Stimulated activated CD8-positive, alpha-beta memory T cell treated with anti-CD3 and anti-CD28 coated beads, Interleukin-4, amount 100 ng/mL, for 4 hours (primary cell): ENCODE data around the gene L1CAM.
A peak's percentile ranks its signal among the peaks of the same experiment; 100 is the strongest.

Experiments used
- DNase-seq, 2 donors: peaks; one replicate each; pipeline ENCODE4 v3.0.0-alpha.2; 2020; ENCODE audit warnings: low read depth in 2 of 2, low spot score in 1 of 2

Gene L1CAM

DNA sequence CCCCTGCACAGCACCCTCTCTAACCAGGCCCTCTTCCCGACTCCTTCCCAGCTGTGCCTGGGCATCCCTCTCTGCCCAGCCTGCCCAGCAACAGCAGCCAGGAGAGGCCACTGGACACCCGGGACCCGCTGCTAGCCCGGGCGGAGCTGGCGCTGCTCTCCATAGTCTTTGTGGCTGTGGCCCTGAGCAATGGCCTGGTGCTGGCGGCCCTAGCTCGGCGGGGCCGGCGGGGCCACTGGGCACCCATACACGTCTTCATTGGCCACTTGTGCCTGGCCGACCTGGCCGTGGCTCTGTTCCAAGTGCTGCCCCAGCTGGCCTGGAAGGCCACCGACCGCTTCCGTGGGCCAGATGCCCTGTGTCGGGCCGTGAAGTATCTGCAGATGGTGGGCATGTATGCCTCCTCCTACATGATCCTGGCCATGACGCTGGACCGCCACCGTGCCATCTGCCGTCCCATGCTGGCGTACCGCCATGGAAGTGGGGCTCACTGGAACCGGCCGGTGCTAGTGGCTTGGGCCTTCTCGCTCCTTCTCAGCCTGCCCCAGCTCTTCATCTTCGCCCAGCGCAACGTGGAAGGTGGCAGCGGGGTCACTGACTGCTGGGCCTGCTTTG lies 19.6 kb upstream of the L1CAM start:
- DNase-seq = no peak

DNA sequence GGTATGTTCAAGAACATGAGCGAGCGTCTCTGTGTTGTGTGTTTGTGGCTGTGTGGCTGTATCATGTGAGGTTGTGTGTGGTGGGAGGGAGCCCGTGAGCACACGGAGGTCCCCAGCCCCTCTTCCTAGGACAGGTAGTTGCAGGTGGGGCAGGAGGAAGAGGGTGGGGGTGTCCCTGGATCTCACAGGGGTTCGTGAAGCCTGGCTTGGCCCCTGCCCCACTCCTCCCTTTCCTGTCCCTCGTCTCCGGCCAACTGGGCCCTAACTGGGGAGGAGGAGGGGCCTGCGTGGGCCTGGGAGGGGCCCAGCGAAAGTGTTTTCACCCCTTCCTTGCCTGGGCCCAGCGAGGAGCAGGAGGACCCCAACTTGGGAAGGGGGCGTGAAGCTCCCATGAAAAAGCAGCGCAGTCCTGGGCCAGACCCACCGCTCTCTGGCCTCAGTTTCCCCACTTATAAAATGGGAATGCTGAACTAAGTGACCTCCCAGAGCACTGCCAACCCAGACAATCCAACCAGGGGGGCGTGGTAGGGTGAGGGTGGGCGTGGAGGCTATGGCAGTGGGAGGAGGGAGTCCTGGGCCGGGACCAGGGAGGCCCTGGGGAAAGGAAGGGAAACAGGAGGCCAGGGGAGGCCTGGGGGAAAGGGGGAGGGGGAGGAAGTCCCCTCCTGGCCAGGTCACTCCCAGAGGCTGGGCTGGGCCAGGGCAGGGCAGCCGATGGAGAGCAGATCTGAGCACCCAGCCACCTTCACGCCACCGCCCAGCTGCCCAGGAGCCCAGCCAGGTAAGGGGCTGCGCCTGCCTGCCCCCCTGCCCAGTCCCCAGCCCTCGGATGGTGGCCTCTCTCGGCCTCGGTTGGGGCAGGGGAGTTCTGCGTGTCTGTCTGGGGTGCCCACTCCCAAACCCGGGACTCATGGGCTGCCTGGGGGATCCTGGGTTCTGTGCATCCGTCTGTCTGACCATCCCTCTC lies 18.3 kb upstream of the L1CAM start, which contains the start of gene AVPR2:
AVPR2 (plus strand) TSS at position 683 of the 967 bp plus-strand sequence. CDS start 473 bp downstream, outside the sequence.
- no peak for DNase-seq

DNA sequence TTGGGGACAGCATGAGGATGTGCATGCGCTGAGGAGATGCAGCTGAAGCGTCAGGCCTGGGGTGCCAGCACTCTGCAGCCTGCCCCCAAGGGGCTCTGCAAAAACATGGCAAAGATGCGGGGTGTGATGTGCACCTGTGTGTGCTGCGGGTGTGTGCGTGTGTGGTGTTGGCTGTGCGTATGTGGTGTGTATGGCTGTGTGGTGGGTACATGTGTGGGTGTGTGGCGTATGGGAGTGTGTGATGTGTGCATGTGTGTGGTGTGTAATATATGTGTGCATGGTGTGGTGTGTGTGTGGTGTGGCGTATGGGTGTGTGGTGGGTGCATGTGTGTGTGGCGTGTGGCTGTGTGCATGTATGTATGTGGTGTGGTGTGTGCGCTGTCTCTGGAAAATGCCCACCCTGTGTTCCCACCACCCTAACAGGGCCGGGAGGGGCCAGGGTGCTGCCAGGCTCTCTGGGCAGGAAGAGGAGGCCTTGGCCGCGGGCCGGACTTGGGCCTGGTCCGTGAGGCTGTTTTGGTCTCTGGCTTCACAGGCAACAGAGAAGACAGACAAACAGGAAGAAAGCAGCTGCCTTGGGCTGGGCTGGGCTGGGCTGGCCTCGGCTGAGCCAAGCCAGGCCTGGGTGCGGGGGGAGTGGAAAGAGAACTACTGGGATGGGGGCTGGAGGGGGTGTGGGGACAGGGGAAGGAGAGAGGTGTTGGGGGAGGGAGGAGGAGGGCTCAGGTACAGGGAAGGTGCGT lies 17.4 kb upstream of the L1CAM start:
- DNase-seq = no peak

DNA sequence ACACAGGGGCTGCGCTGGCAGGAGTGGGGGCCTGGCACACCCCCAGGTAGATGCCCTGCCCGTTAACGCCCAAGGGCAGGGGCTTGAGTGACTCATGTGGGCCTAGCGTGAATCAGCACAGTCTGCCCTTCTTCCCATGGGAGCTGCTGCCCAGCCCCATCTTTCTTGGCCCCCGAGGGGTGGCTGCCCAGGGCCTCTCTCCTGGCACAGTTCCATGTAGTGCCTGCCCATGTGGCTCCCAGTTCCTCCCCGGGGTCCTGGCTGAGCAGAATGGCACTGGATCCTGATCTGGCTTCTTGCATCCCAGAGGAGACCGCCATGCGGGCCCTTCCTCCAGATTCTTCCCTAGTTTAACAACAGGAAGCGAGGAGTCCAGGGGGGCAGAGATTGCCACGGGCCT lies 16.4 kb upstream of the L1CAM start:
- DNase-seq = no peak

DNA sequence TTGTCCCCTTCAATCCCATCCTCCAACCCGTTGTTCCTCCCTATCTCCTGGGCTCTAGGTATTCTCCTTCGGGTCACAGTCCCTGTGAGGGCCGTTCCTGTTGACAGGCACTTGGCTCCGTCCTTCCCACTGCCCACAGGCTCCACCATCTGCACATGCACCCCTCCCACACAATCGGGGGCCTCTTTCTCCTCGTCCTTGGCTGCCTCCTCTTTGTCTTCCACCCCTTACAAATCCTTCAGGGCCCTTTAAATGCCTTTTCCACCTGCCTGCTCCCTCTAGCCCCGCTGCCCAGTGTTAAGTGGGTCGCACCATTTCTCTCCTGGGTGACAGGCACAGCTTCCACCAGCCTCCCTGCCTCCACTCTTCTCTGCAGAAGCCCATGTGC lies 15.8 kb upstream of the L1CAM start:
- DNase-seq = no peak

DNA sequence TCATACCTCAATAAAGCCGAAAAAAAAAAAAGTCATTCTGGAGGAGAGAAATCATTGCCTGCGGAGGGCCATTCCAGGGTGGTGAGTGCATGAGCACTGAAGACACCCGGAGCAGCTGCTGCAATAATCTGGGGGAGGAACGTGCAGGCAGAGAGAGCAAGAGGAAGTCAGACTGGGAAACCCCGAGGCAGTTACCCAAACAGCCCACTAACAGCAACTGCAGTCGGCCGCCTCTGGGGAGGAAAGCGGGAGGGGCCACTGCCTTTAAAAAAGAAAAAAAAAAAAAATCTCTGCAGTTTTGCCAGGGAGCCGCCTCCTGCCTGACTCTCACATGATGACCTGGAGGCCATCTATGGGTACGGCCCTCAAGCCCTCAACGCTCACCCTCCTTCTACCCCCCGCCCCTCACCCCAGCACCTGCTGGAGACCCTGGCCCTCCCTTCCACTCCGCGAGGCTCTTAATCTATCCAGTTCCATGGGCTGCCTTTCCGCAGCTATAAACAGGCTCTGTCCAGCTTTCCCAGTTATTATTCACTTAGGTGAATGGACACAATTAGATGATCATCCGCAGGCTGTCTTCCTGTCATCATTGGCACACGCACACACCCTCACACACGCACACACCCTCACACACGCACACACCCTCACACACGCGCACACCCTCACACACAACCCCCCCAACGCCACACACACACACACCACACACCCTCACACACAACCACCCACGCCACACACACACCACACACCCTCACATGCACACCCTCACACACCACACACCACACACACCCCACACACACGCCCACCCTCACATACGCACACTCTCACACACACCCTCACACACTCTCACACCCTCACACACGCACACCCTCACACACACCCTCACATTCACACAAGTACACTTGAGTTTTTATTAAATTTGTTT lies 15.1 kb upstream of the L1CAM start:
- DNase-seq = peak; percentile 12 to 40

DNA sequence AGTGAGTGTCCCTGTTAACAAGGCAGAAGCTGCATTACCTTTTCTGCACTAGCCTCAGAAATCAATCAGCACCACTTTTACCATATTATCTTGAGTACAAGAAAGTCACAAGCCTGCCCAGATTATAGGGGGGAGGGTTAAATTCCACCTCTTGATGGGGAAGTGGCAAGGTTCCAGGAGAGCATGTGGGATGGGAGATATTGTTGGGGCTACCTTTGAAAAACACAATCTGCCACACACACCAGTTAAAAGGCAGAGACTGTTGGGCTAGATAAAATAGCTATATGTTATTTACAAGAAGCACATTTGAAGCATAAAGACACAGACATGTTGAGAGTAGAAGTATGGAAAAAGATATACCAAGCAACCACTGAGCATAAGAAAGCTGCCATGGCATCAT lies 11.9 kb upstream of the L1CAM start:
- DNase-seq = no peak

DNA sequence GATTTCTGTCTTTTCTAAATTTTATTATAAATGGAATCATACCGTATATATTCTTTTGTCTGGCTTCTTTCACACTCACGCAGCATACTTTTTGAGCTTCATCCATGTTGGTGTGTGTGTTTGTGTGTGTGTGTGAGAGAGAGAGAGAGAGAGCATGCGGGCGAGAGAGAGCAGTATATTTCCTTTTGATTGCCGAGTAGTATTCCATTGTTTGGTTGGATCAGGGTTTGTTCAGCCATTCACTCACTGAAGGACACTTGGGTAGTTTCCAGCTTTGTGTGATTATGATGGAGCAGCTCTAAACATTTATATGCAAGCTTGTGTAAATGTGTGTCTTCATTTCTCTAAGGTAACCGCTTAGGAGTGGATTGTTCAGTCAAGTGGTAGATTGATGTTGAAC lies 3.1 kb upstream of the L1CAM start:
- no peak for DNase-seq

DNA sequence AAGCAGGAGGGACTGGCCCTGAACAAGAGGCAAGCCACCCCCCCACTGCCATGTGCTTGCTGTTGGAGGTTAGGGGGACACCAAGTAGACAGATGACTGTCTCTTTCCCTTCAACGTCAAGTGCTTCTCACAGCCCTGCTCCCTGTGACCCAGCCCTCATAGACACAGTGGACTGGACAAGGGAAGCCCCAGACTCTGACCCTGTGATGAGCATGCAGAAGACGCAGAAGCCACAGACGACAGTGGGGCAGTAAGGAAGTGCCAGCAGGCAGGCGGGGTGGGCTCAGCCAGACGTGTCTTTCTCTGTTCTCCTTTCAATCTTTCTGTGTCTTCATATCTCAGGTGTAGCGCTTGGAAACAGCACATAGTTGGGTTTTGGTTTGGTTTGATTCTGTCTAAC lies 2.4 kb upstream of the L1CAM start:
- DNase-seq = no peak

DNA sequence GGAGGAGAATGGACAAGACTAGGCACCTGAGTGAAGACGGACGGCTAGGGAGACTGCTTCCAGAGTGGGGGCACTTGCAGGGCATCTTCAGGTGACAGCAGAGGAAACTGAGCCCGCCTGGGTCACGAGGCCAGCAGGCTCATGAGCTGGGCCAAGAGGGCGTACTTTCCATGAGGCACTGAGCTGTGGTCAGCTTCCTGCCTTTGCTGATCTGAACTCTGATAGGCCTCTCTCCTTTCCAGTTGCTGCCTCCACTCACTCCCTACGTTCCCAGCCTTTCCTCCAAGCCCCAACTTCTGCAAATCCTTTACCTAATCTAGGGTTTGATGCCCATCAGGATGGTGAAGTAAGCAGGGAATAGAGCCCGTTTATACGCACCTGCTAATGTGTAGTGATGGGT lies 1.4 kb upstream of the L1CAM start:
- no peak for DNase-seq

DNA sequence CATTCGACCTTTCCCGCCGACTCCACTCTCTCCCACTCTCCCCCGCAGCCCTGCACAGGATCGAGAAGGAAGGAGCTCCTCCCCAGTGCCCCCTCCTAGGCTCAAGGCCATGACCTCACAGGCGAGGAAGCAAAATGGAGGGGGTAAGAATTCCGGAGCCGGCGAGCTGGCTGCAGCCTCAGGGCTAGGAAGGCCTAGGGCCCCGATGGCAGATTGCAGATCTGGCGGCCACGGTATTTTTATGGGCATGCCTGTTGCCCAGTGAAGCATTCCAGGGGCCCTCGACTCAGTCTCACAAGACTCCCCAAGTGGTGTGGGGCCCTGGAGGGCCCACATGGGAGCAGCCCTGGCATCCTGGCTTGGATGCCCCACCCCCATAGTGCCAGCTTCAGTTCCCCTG lies 942 bp upstream of the L1CAM start:
- no peak for DNase-seq

DNA sequence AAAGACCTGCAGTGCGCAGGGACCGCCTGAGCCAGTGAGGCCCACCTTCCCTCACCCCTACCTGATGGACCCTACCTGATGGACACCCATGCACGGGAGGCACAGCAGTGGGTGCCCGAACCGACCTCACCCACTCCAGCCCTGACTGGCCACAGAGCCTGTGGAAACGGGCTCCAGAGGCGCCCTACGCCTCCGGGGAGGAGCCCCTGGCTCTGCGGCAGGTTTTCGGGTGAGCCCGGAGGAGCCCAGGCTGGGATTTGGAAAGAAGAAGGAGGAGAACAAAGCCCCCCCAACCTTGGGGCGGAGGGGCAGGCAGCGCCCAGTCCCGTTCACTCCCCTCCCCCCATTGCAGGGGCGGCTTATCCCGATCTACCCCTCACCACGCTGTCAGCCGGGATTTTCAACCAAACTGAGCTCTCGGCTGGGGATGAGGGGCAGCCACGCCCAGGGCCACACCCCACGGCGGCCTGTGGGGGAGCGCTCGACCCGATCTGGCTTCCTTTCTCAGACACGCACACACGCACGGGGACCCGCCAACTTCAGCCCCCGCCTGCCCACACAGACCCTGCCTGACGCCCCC lies 675 bp downstream of the L1CAM start:
- DNase-seq = no peak

DNA sequence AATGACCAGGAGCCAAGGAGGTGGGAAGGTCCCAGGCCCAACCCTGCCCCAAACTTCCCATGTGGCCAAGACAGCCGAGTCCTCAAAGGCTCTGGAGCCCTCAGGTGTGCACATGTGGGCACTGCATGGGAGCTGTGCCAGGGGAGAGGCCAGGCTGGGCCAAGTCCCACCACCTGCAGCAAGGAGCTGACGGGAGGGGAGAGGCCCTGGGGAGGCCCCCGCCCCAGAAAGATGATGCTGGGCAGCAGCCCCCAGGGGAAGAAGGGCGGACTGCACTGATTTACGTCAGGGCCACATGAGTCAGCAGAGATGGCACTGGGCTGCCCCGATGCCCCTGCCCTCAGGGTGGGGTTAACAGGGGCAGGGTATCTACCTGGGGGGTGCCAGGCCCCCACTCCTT lies 1.4 kb downstream of the L1CAM start:
- DNase-seq = no peak

DNA sequence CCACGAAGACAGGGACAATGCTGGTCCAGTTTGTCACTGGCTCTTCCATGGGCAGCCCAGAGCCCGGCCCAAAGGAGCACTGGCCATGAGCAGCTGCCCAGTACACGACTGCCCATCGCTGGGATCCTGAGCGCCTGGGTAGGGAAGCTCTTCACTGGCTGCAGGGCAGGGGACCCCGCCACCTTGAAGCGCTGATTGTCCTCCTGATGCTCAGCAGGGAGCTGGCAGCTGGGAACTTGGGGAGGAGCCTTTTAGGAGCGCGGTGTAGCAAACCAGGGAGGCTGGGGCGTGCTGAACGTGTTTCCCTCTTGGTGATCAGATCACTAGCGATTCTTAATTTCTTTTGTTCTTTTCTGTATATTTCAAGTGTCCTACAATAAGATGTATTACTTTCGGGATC lies 1.8 kb downstream of the L1CAM start:
- no peak for DNase-seq

DNA sequence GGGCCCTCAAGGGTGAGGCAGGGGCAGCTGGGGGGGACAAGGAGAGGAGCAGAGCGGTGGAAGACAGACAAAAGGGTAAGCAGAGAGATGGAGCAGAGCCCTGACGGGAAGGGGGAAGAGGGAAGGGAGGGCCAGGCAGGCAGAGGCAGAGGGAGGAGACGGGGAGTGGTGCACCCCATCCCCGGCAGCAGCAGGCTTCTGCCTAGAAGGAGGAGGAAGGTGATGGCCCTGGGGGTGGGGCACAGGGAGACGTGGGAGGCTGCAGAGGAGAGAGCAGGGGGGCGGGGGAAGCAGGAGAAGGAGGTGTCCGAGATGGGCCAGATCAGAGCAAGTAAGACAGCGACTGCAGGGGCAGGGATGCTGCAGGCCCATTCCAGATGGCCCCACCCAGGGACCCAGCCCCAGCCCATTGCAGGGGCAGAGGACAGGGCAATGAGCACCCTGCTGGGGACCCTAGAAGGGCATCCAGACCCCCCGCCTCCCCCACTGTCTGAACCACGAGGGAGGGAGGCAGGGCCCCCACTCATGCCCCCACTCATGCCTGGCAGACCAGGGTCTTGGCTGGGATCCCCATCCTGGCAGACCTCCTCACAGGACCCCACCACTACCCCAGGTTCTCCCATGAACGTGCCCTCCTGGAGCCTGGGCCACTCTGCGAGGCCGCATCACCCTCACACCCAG lies 2.7 kb downstream of the L1CAM start:
- no peak for DNase-seq

DNA sequence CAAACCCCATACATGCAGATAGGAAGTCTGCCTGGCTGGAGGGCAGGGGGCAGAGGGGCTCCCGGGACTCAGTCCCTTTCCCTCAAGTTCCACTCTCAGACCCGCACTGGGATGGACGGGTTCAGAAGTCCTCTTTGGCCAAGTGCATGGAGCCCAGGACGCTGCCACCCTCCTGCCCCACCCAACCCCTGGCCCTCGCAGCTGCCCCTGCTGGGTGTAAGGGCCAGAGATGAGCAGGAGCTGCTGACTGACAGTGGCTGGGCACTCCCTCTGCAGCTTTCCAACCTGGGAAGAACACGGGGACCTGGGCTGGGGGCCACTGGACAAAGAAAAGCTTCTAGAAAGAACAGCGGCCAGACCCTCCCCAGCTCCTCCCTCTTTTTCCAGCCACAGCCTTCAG lies 3.4 kb downstream of the L1CAM start:
- no peak for DNase-seq

DNA sequence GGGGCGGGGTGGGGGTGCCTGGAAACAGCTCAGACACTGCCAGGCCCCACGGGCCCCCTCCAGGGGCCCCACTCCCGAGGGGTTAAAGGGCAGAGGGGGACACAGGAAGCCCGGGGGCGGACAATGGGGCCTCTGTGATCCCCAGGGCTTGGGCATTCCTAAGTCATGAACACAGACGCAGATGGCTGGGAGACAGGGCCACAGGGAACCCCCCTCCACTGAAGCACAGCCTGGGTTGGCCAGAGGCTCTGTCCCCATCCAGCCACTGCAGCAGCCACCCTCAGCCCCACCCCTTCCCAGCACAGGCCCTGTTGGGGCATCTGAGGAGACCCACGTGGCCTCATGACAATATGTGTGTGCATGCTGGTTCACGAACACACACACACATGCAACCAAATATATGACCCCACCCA lies 3.9 kb downstream of the L1CAM start:
- no peak for DNase-seq

DNA sequence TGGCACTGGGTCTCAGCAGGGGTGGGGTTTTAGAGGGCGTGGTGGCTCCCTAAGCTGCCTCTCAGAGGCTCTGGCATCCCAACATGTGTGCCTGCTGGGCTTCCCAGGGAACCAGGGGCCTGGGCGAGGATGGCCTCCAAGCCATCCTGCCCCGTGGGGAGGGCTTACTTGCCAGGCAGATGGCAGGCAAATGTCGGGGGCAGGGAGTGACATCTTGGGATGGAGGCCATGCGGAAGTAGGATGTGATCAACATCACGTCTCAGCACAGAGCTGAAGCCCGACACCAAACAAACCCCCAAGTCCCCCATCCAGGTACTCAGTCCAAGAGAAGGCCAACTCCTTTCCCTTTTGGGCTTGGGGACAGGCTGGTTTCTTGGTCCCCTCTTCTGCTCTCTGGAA lies 4.7 kb downstream of the L1CAM start:
- no peak for DNase-seq

DNA sequence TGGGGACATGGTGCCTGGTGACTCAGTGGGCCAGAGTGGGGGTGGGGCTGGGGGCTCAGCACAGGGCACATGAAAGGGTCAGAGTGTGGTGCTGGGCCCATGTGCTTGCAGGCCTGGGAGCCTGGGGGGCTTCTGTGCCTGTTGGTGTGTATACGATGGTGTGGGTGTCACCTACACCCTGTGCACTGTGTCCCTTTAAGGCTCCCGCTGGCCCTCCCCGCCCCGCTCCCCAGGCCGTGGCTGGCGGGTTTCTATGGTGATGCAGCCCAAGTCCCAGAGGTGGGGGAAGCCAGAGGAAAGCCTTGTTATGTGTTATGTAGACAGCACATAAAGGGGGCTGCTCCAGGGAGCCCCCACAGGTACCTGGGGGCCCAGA lies 5.5 kb downstream of the L1CAM start:
- DNase-seq = no peak
